GM19035 (cell line): Measurements from ENCODE around the gene FOXN3.
"Not testable (repeated sequence)": the region's sequence is repeated elsewhere in the genome, so short reads cannot be mapped to it uniquely, and the experiment has no call there.

ENCODE experiments used
- ATAC-seq: cut with Tn5 transposase; IDR thresholded peaks from one replicate; pipeline ENCODE4 v1.9.1; 2021; ENCODE audit not compliant: unreplicated experiment

The FOXN3 gene

DNA sequence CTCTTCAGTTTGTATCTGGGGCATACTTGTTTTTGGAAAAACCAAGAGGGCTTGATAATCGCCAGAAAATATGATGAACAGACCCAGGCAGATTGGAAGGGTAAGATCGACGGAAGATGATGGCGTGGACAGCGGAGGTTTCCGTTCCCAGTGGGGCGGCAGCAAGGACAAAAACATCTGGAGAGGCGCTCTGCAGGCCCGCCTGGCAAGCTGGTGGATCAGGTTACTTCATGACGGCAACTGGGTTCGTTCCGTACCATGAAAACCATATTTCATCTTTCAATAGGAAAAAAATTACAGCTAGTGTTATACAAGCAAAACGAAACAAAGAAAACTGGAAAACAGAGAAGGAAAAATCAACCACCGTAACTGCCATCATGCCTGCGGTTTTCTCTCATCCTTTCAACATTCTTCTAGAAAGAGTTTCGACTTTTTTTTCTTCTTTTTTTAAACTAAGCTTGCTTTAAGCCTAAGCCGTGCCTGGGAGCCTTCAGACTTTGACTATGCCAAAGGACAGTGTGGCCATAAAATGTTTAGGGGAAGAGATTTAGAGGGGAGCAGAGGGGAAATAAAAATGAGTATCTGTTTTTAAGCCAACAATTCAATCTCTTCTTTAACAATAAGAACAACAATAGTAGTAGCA is 210.5 kb downstream of the FOXN3 start:
- no peak for ATAC-seq

DNA sequence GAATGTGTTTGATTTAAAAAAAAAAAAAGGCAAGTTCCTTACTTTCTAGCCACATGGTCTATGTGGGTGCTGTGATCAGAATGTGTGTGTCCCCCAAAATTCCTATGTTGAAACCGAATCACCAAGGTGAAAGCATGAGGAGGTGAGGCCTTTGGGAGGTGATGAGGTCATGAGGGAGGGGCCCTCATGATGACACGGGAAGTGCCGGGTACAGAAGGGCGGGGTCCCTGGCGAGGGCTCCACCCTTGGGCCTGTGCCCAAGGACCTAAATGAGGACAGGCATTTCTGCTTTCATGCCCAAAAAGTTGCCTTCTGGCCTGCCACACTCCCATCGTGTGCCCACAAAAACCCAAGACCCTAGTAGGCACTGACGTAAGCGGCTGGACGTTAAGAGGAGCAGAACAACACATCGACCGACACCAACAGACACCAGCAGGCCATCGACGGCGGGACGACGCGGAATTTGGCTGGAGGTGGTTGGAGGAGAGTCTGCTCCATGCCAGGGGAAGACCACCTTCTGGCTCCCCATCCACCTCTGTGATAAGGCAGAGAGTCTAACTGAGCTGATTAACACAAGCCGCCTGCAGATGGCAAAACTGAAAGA is 211.8 kb downstream of the FOXN3 start:
- no peak for ATAC-seq

DNA sequence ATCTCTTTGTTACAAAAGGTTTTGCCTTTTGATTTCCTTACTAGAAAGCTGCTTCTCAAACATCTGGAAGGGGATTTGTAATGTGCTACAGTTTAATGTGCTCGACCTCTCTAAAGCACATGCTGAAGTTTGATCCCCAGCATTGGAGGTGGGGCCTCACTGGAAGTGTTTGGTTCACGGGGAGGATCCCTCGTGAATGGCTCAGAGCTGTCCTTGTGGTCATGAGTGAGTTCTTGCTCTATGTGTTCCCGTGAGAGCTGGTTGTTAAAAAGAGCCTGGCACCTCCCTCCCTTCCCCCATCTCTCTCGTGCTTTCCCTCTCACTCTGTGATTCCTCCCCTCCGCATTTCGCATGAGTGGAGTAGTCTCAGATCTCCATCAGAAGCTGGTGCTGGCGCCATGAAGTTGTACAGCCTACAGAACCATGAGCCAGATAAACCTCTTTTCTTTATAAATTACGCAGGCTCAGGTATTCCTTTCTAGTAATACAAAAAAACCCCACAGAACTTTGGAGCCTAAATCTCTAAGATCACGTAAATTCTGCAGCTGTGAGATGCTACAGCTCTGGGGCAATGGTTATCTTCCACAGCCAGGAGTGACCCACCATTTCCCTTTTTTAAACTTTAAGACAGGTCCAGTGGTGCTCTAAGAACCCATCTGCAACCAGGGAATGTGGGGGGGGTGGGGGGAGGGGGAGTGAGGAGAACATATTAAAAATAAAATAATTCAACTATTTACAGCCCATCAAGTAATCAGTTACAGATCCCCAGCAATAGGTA is 214.4 kb downstream of the FOXN3 start:
- ATAC-seq = no peak

DNA sequence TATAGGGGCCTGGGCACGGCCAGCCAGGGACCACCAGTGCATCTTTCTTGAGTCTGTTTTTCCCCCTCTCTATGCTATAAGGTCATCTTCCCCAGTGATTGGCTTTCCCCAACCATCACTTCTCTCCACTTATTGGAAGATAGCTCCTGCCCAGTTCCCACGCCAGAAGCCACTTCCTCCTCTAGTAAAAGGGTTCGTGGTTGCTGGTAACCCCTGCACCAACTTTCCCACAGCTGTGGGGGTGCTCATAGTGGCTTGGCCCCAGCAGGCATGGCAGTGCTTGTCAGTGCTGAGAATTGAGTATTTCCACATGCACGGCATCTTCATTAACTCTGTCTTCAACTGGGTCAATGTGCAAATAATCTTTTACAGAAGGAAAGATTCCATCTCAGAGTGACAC is 215.4 kb downstream of the FOXN3 start:
- ATAC-seq = no peak

DNA sequence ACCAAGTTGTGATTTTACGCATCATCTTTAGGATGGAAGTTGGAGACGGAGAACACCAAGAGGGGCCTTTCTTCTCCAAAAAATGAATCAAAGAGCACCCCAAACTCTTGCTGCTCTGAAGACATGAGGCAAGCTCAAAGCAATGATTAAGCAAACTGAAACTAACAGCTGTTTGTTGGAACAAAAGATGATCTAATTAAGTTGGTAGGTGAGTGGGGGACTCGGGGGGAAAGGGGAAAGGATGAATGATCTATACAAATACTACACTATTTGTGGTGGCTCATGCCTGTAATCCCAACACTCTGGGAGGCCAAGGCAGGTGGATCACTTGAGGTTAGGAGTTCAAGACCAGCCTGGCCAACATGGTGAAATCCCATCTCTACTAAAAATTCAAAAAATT is 217.7 kb downstream of the FOXN3 start:
- ATAC-seq = not testable (repeated sequence)

DNA sequence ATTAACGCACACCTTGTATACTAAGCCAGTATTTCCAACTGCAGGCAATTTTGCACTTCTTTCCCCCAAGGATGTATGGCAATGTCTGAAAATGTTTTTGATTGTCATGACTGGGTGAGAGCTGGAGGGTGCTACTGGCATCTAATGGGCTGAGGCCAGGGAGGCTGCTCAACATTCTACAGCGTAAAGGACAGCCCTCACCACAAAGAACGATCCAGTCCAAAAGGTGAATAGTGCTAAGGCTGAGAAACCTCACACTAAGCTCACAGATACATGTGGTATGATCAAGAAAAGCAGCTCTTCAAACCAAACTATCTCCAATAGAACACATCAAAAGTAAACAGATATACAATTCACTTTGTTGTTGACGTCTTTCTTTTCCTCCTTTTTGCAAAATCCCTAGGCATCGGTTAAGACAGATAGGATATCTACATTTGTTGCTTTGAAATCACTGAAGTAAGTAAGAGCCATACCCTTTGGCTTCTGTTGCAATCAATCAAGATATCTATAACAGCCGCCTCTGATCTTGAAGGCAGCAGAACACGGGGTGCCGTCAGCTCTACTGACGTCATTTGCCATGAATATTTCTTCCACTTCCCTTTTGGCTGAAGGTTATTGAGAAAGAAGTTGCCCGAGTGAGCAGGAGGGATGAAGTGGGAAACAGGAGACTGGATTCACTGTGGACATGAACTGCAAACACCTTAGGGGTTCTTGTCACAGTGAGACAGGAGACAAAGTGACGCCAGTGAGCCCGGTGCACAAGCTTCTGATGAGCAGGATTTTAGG is 218.3 kb downstream of the FOXN3 start:
- no peak for ATAC-seq

DNA sequence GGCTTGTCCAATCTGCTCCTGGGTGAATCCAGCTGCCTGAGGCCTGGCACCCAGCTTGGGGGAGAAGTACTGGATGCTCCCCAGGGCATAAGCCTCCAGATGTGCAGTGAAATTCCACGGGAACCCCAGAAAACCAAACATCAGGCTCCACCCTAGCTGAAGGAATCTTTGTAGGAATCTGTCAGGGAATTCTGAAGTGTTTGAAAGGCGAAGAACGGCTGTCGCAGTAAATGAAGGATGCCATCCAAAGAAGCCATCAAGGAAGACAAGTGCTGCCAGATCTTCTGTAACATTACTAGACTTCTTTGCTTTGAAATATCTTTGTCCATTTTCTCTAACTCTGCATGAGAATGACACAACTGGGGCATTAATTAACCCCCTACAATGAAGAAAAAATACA is 219.4 kb downstream of the FOXN3 start:
- no peak for ATAC-seq

DNA sequence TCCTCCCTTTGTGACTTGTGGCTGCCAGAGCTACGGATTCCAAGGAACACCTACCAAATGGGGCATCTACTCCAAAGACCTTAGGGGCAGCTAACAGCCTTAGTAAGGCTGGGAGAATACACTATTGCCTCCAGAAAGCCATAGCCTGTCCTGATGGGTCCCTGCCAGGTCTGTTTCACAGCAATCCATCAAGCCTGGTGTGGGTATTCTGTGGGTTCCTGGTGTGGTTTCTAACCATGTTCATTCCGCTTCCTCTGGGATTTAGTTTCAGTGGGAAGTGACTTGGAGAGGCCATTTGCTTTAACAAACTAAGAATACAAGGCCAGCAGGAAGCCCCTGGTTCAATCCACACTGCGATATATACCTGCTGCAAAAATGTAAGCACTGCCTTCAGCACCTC is 220.5 kb downstream of the FOXN3 start:
- ATAC-seq = no peak

DNA sequence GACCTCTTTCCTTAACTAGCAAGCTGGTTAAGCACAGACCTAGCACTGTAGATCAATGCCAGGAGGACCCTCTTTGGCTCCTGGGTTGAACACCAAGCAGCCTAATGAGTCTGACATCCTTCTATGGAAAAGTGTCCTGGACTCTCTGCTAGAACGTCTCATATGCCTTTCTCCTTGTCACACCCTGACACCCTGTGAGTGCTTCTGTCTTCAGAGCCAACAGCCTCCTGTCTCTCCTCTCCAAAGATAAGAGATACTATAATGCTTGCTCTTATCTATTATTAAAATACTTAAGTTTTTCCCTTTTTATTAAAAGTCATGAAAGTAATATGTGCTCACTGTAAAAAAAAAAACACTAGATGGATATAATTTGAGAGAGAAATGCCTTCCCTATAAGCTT is 222.7 kb downstream of the FOXN3 start:
- no peak for ATAC-seq

DNA sequence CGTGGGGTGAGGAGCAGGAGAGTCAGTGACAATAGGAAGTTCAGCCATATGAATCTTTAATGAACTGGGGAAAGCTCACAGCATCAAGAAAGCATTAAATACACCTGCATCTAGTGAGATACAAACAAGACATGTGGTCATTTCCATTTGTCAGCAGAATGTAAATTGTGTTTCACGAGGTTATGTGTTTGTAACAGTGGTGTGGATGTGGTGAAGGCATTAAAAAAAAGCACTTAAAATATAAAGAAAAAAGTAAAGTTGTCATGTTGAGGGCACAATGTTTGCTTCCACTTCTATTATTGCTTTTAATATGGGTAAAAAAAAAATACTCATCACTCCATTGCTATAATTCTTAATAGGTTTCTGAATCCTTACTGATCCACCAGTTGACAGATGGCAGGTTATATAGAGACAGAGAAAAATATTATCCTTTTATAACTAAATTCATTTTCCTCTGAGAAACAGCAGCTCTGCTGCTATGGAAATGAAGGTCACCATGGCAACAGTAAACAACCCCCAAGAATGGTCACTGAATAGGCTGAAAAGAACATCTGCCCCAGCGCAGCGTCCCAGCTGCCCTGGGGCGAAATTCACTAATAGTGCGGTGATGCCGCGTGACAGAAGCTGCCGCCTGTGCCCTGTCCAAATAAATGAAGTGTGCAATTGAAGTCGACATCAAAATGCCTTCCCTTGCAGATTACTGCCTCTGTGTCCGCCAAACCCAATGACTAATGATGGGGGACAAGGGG is 226.1 kb downstream of the FOXN3 start:
- no peak for ATAC-seq

DNA sequence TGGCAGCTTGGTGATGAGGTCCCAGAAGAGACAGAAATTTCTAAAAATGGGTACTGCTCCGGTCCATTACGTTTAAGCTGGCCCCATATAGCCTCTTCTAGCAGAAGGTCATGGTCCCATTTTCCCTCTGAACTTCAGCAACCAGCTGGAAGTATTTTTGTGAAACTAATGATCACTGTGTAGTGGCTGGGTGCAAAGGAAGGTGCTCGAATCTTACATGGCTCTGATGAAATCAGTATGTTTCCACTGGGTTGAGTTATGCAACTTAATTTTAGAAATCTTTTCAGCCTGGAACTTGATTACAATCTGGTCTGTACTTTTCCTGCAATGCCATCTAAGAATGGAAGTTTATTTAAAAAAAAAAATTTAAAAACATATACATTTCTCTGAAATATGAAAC is 228.5 kb downstream of the FOXN3 start:
- ATAC-seq = no peak

DNA sequence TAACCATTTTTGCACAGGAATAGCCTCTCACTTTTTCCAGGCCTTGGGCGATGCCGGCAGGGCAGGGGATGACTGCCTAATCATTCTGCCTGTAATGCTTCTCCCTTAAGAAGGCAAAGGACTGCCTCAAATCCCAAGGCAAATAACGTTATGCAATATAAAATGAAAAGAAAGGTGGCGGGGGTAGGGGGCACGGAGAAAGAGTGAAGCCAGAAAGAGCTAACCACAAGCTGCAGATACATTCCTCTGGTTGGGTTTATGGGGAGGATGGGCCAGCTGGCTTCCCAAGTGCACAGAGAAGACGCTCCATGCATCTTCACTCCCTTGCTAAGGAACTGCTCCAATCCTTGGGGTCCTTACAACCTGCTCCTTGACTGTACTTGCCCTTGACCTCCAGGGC is 229.5 kb downstream of the FOXN3 start:
- ATAC-seq = no peak

DNA sequence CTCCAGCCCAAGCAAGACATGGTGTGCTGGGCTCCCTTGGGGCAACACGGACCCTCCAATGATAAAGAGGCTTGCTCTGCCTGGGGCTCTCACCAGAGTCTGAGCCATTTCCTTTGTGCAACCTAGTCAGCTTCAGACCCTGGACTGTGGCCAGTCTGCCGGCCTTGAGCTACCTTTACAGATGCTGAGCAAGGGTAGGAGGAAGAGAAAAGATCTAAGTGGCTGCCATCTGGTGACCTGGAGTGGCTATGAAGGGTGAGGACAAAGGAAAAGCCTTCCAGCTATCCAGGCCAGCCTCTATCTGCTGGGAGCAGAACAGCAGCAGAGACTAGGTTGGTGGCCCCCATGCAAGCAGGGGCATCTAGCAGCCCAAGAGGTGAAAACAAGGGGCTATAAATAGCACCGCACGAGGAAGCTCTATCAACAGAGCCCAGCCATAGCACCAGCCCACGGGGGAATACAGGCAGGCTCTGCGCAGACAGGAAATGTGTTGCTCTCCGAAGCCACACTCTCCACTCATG is 230.1 kb downstream of the FOXN3 start:
- ATAC-seq = no peak

DNA sequence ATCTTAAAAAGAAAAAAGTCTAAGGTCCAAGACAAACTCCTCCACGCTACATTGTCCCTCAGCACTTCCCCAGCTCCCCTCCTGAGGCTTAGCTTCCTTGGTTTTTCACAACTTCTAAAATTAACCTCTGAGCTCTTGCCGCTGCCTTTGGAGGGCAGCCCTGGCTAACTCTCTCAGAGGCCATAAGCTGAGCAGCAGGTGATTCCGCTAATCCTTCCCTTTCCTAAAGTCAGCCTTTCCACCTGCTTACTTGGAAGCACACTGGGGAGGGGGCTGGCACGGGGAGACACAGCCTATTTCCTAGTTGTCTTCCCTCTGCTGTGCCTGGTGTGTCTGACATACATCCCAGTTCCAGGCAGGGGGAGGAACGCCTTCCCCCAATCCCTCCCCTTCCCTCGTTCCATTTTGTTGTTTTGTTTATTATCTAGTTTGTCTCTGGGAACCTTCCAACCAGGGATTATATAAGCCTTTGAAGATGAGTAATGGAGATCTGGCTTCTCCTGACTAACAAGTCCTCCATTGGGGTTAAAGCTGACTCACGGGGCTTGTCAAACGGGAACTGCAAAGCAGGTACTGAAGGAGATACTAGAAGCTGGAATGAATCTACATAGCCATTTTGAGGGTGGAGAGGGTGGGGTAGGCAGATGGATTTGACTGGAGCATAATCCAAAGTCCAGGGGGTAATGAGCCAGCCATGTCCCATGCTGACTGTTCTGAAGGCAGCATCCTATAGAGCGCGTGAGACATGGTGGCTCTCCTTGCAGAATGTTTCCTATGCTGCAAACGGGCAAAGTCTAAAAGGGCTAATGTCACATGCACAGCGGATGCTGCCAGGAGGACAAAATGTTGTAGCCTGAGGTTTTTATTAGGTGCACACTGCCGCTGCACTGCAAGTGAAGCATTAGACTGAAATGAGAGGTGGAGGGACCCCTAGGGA is 230.8 kb downstream of the FOXN3 start:
- no peak for ATAC-seq

DNA sequence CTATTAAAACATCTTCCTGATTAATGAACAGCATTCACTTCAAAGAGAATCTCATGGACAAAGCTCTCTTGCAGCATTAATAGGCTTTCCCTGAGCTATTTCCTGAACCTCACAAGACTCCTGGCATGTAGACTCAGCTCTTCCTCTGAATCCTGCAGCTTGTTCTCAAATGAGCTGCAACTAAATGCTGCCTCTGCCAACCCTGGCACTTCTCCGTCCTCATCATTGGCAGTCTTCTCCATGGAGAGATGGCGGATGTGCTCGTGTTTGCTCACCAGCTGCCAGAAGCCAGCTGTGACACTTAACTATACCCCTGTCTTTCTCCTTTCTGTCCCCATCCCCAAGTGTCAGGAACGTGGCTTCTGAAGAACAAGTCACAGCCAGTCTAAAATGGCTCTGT is 232.1 kb downstream of the FOXN3 start:
- ATAC-seq = no peak

DNA sequence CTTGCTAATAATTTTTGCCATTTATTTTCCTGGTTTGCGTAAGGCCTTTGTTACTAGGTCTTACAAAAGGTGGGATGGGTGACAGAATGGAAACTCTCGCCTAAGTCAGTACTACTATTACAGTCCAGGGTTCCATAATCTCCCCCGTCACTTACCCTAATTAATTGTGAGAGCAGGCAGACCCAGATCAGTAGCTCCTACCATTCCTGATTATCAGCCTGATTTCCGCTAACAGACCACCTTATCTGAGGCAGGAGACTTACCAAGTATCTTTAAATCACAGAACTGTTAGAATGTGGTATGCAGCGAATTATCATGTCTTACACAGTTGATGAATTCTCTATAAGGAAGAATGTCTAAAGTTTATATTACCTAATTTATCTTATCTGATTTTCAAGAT is 234.7 kb downstream of the FOXN3 start:
- ATAC-seq = no peak

DNA sequence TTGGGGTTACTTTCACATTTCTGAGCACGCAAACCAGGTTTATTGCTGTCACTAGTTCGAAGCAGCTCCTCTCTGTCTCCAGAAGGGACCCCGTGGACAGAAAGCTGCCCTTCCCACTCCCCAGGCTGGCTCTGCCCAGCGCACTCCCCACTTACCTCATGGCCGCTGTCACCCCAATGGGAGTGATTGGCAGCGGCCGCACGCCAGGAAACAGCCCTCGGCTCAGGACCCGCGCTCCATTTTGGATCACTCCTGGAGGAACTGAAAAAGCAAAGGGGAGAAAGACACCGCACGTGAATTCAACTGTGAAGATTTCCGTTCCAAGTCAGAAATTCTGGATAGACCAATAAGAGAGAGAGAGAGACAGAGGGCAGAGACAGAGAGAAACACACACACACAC is 236.5 kb downstream of the FOXN3 start:
- no peak for ATAC-seq

DNA sequence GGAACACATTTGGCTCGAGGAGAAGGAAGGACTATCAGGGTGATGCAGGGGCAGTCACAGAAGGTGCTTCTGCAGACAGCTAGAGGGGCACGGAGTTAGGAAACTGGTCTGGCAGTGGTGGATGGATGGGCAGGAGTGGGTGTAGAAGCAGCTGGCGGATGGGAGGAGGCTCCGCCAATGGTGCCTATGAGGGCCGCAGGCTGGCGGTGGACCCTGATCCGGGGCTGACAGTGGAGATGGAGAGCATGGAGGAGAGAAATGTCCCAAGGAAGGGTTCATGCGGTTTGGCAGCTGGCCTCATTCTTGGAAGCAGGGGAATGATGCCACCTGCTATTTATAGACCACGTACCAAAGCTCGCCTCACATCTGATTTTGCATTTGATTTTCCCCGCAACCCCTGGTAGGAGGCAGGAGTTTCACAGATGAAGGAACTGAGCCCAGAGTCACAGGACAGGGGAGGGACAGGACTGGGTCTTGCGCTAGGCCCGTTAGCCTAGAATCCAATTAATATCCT is 237.1 kb downstream of the FOXN3 start:
- no peak for ATAC-seq

DNA sequence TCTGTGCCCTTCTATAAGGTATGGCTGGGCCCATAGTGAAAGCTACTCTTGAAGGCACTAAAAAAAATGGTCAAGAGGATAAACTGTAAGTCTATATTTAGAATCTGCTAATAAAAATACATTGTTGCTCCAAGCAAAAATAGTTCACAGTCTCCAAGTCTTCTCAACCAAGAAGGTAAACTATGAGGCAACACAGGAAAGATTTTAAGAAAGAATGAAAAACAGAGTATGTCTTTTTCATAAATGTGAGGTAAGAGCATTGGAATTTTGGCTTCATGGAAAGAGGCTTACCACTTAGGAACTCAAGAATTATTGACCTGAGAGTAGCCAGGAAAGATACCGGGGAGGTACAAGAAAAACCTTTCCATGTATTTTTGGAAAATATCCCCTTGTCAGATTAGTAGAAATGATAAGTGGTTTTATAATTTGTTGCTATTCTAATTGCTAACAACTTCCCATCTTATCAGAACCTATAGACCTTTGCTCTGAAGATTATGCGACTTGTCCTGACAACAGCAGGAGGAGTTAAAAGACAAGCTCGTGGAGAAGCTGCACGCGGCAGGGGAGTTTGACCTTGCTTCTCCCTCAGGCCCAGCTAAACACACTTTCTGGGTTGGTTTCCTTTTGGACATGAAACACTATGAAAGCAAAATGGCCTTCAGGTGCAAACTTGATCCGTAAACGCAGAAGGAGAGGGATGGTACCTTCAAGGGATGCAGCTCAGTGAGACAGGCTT is 238.1 kb downstream of the FOXN3 start:
- ATAC-seq = no peak
